ENCODE data around the gene SPATS2. TPM values are rescaled to one million over a fixed set of nuclear protein-coding genes. Genes with fewer than 3 reads are reported as not detected.
"Not testable (repeated sequence)": the region's sequence is repeated elsewhere in the genome, so short reads cannot be mapped to it uniquely, and the experiment has no call there.

The SPATS2 gene
- total RNA-seq (2014; rRNA removed; shearing (Covaris generic)) (19.1 and 22.7 TPM in 2 replicates), total RNA-seq (2022) (36.4 and 37.5 TPM in 2 replicates), Bru-seq, nascent RNA (percentile 79 among the genes with signal in this experiment), BruChase-seq, experiment 1, labeled RNA remaining after a 6-hour chase (percentile 85 among the genes with signal in this experiment), BruChase-seq, experiment 2, labeled RNA remaining after a 2-hour chase (percentile 76 among the genes with signal in this experiment)
- long read RNA-seq, transcript SPATS2-201 (13 exons, 3,158 nt): minor isoform, 14 of 52 reads
- long read RNA-seq, transcript SPATS2-222 (14 exons, 2,993 nt): major isoform, 25 of 52 reads
- long read RNA-seq, partial matches to known transcripts: 6 of 52 reads
- long read RNA-seq, other reads (novel, unspliced or antisense): 6 of 52 reads

DNA sequence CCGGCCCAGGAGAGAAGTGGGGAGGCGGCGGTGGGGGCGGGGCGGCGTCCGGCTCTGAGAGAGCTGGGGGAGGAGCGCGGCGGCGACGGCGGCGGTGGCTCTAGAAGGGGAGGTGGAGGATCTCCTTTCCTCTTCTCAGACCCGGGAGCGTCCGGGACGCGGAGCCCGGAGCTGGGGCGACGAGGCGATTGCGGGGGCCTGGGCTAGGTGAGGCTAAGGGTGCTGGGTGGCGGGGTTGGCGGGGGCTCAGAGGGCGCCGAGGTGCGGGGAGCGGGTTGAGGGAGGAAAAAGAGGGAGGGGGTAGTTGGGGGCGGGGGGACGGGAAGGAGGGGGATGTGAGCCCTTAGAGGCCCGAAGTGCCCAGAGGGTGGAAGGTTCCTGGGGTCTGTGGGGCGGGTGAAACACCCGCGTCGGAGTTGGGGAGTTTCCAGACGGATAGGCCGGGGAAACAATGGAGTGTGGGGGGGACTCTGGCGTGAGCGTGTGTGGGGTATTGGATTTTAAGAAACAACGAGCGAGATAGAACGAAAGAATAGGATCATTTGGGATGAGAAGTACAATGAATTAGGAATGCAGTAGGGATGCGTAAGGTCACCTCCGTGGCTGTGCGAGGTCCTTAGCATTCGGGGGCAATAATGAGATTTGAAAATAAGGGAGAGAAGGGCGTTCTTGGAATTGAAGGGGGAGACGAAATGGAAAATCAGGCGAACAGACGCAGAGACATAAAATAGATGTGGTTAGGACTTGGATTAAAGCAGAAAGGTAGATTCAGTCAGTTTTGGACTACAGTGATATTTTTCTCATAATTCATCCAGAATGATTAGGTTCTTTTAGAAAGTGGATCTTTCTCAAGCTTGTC, at the start of gene SPATS2:
Gene SPATS2, plus strand, starts transcription at position 82 of the 859 bp plus-strand sequence. CDS start 93,551 bp downstream, outside the sequence.
- Histone ChIP-seq H3K4me3 (ENCODE audit: low read depth, low read length, poor library complexity, severe bottlenecking) (peak within 1 kb of the TSS; percentile 91), H3K27ac (ENCODE audit: low read depth, low read length, poor library complexity, severe bottlenecking) (peak within 1 kb of the TSS; percentile 88), H3K79me2 (ENCODE audit: insufficient read depth, low read depth, low read length) (peaks cover 45% of the 10 kb centered on the region), H3K4me2 (ENCODE audit: low read length) (peak within 1 kb of the TSS; percentile 83), H3K9me3 (ENCODE audit: low read length) (no peaks in the 10 kb centered on the region), H3K4me1 (ENCODE audit: insufficient read depth, low read length, poor library complexity, severe bottlenecking) (peaks cover 34% of the 10 kb centered on the region), H3K36me3 (ENCODE audit: insufficient read depth, low read length) (peaks cover 17% of the 10 kb centered on the region), H3K9me2 (ENCODE audit: insufficient read depth, low read length) (no peaks in the 10 kb centered on the region), H2AFZ (ENCODE audit: low read length) (peak within 1 kb of the TSS; percentile 90), H4K20me1 (ENCODE audit: insufficient read depth, low read length) (0 out of 2 replicates have a peak, but pooled peaks cover 4% of the 10 kb centered on the region)
- no TSS peak for BruUV-seq (replicated peaks)
- DNase-seq (ENCODE audit: low spot score): no peak
- ChIA-PET CTCF (ENCODE audit: unreplicated experiment) (interaction anchor here (1.0 to 1.7 kb wide), 4 partner anchors 9 to 93 kb away, joined by 3 to 10 read pairs (median 5); partner anchors contain the start of gene DNAJC22), POLR2A (interaction anchor here (0.6 to 2.9 kb wide), 16 partner anchors 9 to 410 kb away, joined by 3 to 13 read pairs (median 4); partner anchors contain the start of genes ARF3 and TROAP)
- TF ChIP-seq EZH2phosphoT487 (IDR thresholded peaks at IDR 0.05; ENCODE audit: borderline replicate concordance, low read depth, low read length): no peak
- TF ChIP-seq, protein P1, sequence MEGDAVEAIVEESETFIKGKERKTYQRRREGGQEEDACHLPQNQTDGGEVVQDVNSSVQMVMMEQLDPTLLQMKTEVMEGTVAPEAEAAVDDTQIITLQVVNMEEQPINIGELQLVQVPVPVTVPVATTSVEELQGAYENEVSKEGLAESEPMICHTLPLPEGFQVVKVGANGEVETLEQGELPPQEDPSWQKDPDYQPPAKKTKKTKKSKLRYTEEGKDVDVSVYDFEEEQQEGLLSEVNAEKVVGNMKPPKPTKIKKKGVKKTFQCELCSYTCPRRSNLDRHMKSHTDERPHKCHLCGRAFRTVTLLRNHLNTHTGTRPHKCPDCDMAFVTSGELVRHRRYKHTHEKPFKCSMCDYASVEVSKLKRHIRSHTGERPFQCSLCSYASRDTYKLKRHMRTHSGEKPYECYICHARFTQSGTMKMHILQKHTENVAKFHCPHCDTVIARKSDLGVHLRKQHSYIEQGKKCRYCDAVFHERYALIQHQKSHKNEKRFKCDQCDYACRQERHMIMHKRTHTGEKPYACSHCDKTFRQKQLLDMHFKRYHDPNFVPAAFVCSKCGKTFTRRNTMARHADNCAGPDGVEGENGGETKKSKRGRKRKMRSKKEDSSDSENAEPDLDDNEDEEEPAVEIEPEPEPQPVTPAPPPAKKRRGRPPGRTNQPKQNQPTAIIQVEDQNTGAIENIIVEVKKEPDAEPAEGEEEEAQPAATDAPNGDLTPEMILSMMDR (conservative IDR thresholded peaks at IDR 0.05; ENCODE audit: low read length): no peak
- intact Hi-C loops (cut with micrococcal nuclease; ENCODE audit: unreplicated experiment): loop anchor here (2.0 to 5.0 kb wide), 2 partner anchors 201 to 255 kb away; partner anchors contain the start of genes MCRS1 and PRPF40B

DNA sequence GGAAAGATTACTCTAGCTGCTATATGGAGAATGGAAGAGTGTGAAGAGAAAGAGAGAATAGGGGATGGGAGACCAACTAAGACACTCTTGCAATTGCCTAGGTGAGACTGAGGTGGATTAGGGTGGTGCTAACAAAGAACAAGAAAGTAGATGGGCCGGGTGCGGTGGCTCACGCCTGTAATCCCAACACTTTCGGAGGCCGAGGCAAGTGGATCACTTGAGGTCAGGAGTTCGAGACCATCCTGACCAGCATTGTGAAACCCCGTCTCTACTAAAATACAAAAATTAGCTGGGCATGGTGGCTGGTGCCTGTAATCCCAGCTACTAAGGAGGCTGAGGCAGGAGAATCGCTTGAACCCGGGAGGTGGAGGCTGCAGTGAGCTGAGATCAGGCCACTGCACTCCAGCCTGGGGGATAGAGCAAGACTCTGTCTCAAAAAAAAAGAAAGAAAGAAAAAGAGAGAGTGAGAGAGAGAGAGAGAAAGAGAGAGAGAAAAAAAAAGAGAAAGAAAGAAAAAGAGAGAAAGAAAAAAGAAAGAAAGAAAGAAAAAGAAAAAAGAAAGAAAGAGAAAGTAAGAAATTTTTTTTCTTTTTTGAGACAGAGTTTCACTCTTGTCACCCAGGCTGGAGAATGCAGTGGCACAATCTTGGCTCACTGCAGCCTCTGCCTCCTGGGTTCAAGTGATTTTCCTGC, 46.7 kb upstream of the SPATS2 start:
- intact Hi-C loops (cut with micrococcal nuclease; ENCODE audit: unreplicated experiment); H4K20me1 ChIP-seq (ENCODE audit: insufficient read depth, low read length); H3K27ac ChIP-seq (ENCODE audit: low read depth, low read length, poor library complexity, severe bottlenecking); H3K4me3 ChIP-seq (ENCODE audit: low read depth, low read length, poor library complexity, severe bottlenecking); DNase-seq (ENCODE audit: low spot score); H3K4me2 ChIP-seq (ENCODE audit: low read length); H3K9me3 ChIP-seq (ENCODE audit: low read length); H2AFZ ChIP-seq (ENCODE audit: low read length); CTCF ChIA-PET (ENCODE audit: unreplicated experiment); BruUV-seq (replicated peaks); H3K9me2 ChIP-seq (ENCODE audit: insufficient read depth, low read length): not testable (repeated sequence)
- Histone ChIP-seq H3K79me2 (ENCODE audit: insufficient read depth, low read depth, low read length) (peaks cover 16% of the 10 kb centered on the region; the same call in 1 of the 2 replicates), H3K4me1 (ENCODE audit: insufficient read depth, low read length, poor library complexity, severe bottlenecking) (peaks cover 23% of the 10 kb centered on the region), H3K36me3 (ENCODE audit: insufficient read depth, low read length) (peaks cover 20% of the 10 kb centered on the region)
- POLR2A ChIA-PET: interaction anchor here (0.6 kb wide), 1 partner anchor 190 kb away, joined by 3 read pairs; no protein-coding TSS in a partner anchor
